ENCODE measurements around the gene HSF2.
A peak's percentile ranks its signal among the peaks of the same experiment; 100 is the strongest.

DNA sequence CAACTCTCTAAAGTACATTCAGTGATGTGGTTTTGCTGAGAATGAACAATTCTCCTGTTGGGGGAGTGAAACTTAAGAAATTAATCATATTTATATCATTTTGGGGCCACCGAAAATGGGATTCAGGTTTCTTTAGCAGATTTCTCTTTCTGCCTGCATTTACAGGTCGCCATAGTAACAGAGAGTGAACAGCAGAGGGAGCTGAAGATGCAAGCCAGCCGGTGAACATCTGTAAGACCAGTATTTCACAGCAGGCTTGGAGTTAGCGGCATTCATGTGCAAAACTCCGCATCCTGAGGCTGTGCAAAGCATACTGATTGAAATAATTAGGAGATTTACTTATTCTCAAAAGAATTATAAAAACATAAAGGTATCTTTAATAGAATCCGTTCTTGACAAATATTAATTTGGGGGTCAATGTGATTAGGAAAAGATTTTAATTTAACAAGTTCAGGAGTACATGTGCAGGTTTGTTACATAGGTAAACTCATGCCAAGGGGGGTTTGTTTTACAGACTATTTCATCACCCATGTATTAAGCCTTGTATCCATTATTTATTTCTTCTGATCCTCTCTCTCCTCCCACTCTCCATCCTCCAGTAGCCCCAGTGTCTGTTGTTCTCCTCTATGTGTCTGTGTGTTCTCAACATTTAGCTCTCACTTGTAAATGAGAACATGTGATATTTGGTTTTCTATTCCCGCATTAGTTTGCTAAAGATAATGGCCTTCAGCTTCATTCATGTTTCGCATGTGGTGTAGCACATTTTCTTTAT is 17.8 kb upstream of the HSF2 start:
- TF ChIP-seq CTCF (IDR thresholded peaks at IDR 0.05) = peak; percentile 40 to 81 (median 75)
- TF ChIP-seq POLR2A (IDR thresholded peaks at IDR 0.05) = no peak
